Right cardiac atrium (tissue), 5 donors: ENCODE results near the gene PRCP. TPM values are rescaled to one million over a fixed set of nuclear protein-coding genes. Genes with fewer than 3 reads are reported as not detected.
"Not testable (repeated sequence)": the region's sequence is repeated elsewhere in the genome, so short reads cannot be mapped to it uniquely, and the experiment has no call there.

Source experiments
- ATAC-seq, 2 donors: fragments of 200-7000 bp; cut with Tn5 transposase; one replicate each; pipeline versions ENCODE4 v1.8.0 to v1.9.1; 2020; ENCODE audit warnings: moderate library complexity in 2 of 2, mild to moderate bottlenecking in 1 of 2
- DNase-seq, 3 donors: peaks; one replicate each; pipeline ENCODE4 v3.0.0-alpha.2; 2020
- H3K27ac ChIP-seq: one replicate; pipeline ENCODE4 v1.5.1; 2013; ENCODE audit warnings: mild to moderate bottlenecking, low read length, control low read depth, moderate library complexity
- H3K27me3 ChIP-seq: one replicate; pipeline ENCODE4 v1.6.1; 2013; ENCODE audit not compliant: control insufficient read depth, insufficient read depth
- H3K4me1 ChIP-seq: one replicate; pipeline ENCODE4 v1.6.1; 2013; ENCODE audit warnings: low read length; ENCODE audit not compliant: control insufficient read depth, insufficient read depth
- H3K4me3 ChIP-seq: one replicate; pipeline ENCODE4 v1.5.1; 2013; ENCODE audit warnings: low read length, control low read depth
- H3K9me3 ChIP-seq: one replicate; pipeline ENCODE4 v1.6.1; 2013; ENCODE audit warnings: low read length; ENCODE audit not compliant: control insufficient read depth
- WGBS: extraction: QIAGEN DNeasy Blood & Tissue Kit; methylation state at CpG from one replicate; pipeline ENCODE4 v1.1.7; 2013; 5-methylcytosine and 5-hydroxymethylcytosine counted together
- intact Hi-C, 4 donors: fragments of 100-400 bp; cut with DNase I; formaldehyde crosslinking; loops; one replicate each; pipeline versions ENCODE4 v1.11.0 to v1.14.0; 2022 to 2023
- polyA plus RNA-seq: library from polyadenylated mRNA; stranded (reverse); fragments of 200-250 nt; gene quantifications from one replicate; pipeline ENCODE4 v1.2.3, GENCODE V29; 2013
- total RNA-seq, 4 donors: library from RNA; stranded (reverse); fragmentation: NEBNext Ultra II Directional; extraction: Animal tissue kit (Norgen Biotek cat#: 25700); gene quantifications; one replicate each; pipeline ENCODE4 v1.2.1, GENCODE V29; 2021
- donor health status: healthy with polysubstance abuse.
- donor health status: DM: no; HTN: yes; CAD: no.
- donor health status: DM: no; HTN: no; CAD: no.
- donor health status: DM: no; HTN: yes; CAD: no; lungs with severe emphysema.
- donor health status: DM: yes; HTN: yes; CAD: no.

The PRCP gene
- total and polyA plus RNA-seq, 5 donors = 69.1 to 100 (median 84.3) TPM

GRCh38 chr11:82930734-82931133, 30.5 kb upstream of the PRCP start:
- Histone ChIP-seq H3K4me1 (no peaks in the 10 kb centered on the region), H3K27me3 (no peaks in the 10 kb centered on the region), H3K27ac (no peak overlapping the region), H3K4me3 (no peak overlapping the region), H3K9me3 (no peaks in the 10 kb centered on the region)
- intact Hi-C loops = no loop called here
- ATAC-seq (no peak), DNase-seq (no peak)
- WGBS = 80% methylated on average over 2 of the region's 2 CpGs

GRCh38 chr11:82930229-82930628, 30.0 kb upstream of the PRCP start:
- no peaks in the 10 kb centered on the region for H3K27me3 ChIP-seq
- H3K4me3 ChIP-seq = no peak overlapping the region
- H3K9me3 ChIP-seq = no peaks in the 10 kb centered on the region
- no peak for ATAC-seq
- WGBS = 78% methylated on average over 3 of the region's 3 CpGs
- no peaks in the 10 kb centered on the region for H3K4me1 ChIP-seq
- no peak overlapping the region for H3K27ac ChIP-seq
- DNase-seq = no peak
- intact Hi-C loops = no loop called here

DNA sequence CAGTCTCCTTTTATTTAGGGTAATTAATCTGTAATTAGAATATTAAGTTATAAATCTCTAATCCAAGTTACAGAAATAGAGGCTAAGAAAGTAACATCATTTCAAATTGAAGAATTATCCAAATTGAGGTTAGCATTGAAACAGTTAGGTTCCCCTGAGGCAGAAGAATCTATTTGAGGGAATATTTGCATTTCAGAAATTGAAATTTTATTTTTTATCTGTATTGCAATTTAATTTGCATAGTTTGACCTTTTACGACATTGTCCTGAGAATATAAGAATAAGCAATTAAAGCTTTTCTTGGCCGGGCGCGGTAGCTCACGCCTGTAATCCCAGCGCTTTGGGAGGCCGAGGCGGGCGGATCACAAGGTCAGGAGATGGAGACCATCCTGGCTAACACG, 28.9 kb upstream of the PRCP start:
- Histone ChIP-seq H3K27ac (no peak overlapping the region), H3K4me1 (no peaks in the 10 kb centered on the region), H3K9me3 (no peaks in the 10 kb centered on the region), H3K4me3 (no peak overlapping the region), H3K27me3 (no peaks in the 10 kb centered on the region)
- no peak for DNase-seq
- intact Hi-C loops = loop anchor here in 2 of 4 donors (10.0 kb wide), 2 partner anchors 146 to 226 kb away; partner anchors contain the start of genes PCF11 (in 1 of the 2) and RAB30 (in 1 of the 2)
- no peak for ATAC-seq
- 98% methylated on average over 8 of the region's 10 CpGs for WGBS

GRCh38 chr11:82927264-82927880, 27.1 kb upstream of the PRCP start:
- H3K27me3 ChIP-seq = no peaks in the 10 kb centered on the region
- intact Hi-C loops = loop anchor here in 2 of 4 donors (10.0 kb wide), 2 partner anchors 147 to 227 kb away; partner anchors contain the start of genes PCF11 (in 1 of the 2) and RAB30 (in 1 of the 2)
- H3K9me3 ChIP-seq = no peaks in the 10 kb centered on the region
- no peak overlapping the region for H3K4me3 ChIP-seq
- peak in 1 of 2 donors; percentile 51 for ATAC-seq
- H3K27ac ChIP-seq = no peak overlapping the region
- peaks cover 2% of the 10 kb centered on the region for H3K4me1 ChIP-seq
- DNase-seq = no peak

- no peaks in the 10 kb centered on the region for H3K9me3 ChIP-seq
- H3K4me1 ChIP-seq = peaks cover 2% of the 10 kb centered on the region
- H3K27ac ChIP-seq = no peak overlapping the region
- 81% methylated on average over 5 of the region's 5 CpGs for WGBS
- intact Hi-C loops = loop anchor here in 2 of 4 donors (10.0 kb wide), 2 partner anchors 150 to 230 kb away; partner anchors contain the start of genes PCF11 (in 1 of the 2) and RAB30 (in 1 of the 2)
- H3K4me3 ChIP-seq = no peak overlapping the region
- no peaks in the 10 kb centered on the region for H3K27me3 ChIP-seq
- ATAC-seq (no peak), DNase-seq (no peak)
Observed at GRCh38 chr11:82924522-82925224, 24.4 kb upstream of the PRCP start.

- not testable (repeated sequence) for DNase-seq, H3K27me3 ChIP-seq, H3K4me3 ChIP-seq, H3K4me1 ChIP-seq, ATAC-seq, H3K9me3 ChIP-seq
- WGBS = 60% methylated on average over 8 of the region's 8 CpGs
- peak overlapping the region; percentile 45 for H3K27ac ChIP-seq
- intact Hi-C loops = loop anchor here in 2 of 4 donors (10.0 kb wide), 2 partner anchors 152 to 232 kb away; partner anchors contain the start of genes PCF11 (in 1 of the 2) and RAB30 (in 1 of the 2)
Observed at GRCh38 chr11:82922396-82923173, 22.4 kb upstream of the PRCP start.

- H3K4me3 ChIP-seq, H3K9me3 ChIP-seq, H3K27ac ChIP-seq, ATAC-seq, H3K27me3 ChIP-seq, DNase-seq, H3K4me1 ChIP-seq: not testable (repeated sequence)
- WGBS = 73% methylated on average over 3 of the region's 3 CpGs
- intact Hi-C loops = loop anchor here in 2 of 4 donors (10.0 kb wide), 2 partner anchors 155 to 235 kb away; partner anchors contain the start of genes PCF11 (in 1 of the 2) and RAB30 (in 1 of the 2)
Observed at GRCh38 chr11:82920227-82920626, 20.0 kb upstream of the PRCP start.

- H3K4me3 ChIP-seq, H3K9me3 ChIP-seq, DNase-seq, H3K27ac ChIP-seq, H3K27me3 ChIP-seq, H3K4me1 ChIP-seq, ATAC-seq: not testable (repeated sequence)
- intact Hi-C loops = loop anchor here in 2 of 4 donors (10.0 kb wide), 2 partner anchors 155 to 235 kb away; partner anchors contain the start of genes PCF11 (in 1 of the 2) and RAB30 (in 1 of the 2)
- 97% methylated on average over 10 of the region's 10 CpGs for WGBS
Observed at GRCh38 chr11:82919786-82920185, 19.6 kb upstream of the PRCP start.

DNA sequence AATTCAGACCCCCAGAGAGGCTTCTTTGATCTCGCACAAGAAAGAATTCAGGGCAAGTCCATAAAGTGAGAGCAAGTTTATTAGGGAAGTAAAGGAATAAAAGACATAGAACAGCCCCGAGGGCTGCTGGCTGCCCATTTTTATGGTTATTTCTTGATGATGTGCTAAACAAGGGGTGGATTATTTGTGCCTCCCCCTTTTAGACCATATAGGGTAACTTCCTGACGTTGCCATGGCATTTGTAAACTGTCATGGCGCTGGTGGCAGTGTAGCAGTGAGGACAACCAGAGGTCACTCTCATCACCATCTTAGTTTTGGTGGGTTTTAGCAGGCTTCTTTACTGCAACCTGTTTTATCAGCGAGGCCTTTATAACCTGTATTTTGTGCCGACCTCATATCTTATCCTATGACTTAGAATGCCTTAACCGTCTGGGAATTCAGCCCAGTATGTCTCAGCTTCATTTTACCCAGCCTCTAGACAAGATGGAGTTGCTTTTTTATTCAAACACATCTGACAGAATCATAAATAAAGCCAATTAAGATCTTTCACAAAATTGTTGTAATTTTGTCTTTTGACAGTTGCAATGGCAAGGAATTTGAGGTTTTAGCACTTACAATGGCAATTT, 8.9 kb upstream of the PRCP start:
- Histone ChIP-seq H3K27ac (no peak overlapping the region), H3K9me3 (no peaks in the 10 kb centered on the region), H3K4me1 (no peaks in the 10 kb centered on the region), H3K4me3 (no peak overlapping the region), H3K27me3 (no peaks in the 10 kb centered on the region)
- no peak for ATAC-seq
- WGBS = 62% methylated on average over 7 of the region's 7 CpGs
- no peak for DNase-seq
- intact Hi-C loops = loop anchor here (5.0 to 10.0 kb wide), 4 partner anchors 256 to 346 kb away; partner anchors contain the start of gene ANKRD42 (in 2 of the 4)

GRCh38 chr11:82908311-82908710, 8.1 kb upstream of the PRCP start:
- DNase-seq (no peak), ATAC-seq (no peak)
- H3K27me3 ChIP-seq = no peaks in the 10 kb centered on the region
- no peaks in the 10 kb centered on the region for H3K9me3 ChIP-seq
- no peak overlapping the region for H3K4me3 ChIP-seq
- no peak overlapping the region for H3K27ac ChIP-seq
- intact Hi-C loops = loop anchor here (5.0 to 10.0 kb wide), 4 partner anchors 256 to 346 kb away; partner anchors contain the start of gene ANKRD42 (in 2 of the 4)
- H3K4me1 ChIP-seq = no peaks in the 10 kb centered on the region
